H1 (cell line): Measurements from ENCODE around the gene ZDHHC20. TPM values are rescaled to one million over a fixed set of nuclear protein-coding genes. Genes with fewer than 3 reads are reported as not detected.

Experiments
- CTCF ChIA-PET: fragments of 300-600 bp; sonication (Branson Sonifier 250); formaldehyde crosslinking; loops from one replicate; lab custom pipeline; 2021; ENCODE audit not compliant: partially characterized antibody; lab: Charles Lee
- POLR2A ChIA-PET: fragments of 300-600 bp; sonication (Branson Sonifier 250); formaldehyde crosslinking; loops from one replicate; lab custom pipeline; 2021; ENCODE audit warnings: inconsistent platforms; ENCODE audit not compliant: partially characterized antibody; lab: Charles Lee
- DNase-seq, 2 experiments: peaks; one replicate each; pipeline versions ENCODE4 v3.0.0 to v3.0.0-alpha.2; 2010 to 2022; ENCODE audit warnings: low spot score in 2 of 2, low read depth in 1 of 2, mixed read lengths in 1 of 2
- FAIRE-seq: peaks from 2 replicates; lab custom pipeline; 2011; peaks lifted over from hg19 to GRCh38; lab: Jason Lieb, UNC
- H2AFZ ChIP-seq: 2 replicates; pipeline ENCODE4 v1.8.1; 2012; ENCODE audit warnings: low read length, inconsistent platforms
- H2AK5ac ChIP-seq: 2 replicates; pipeline ENCODE4 v1.6.1; 2013; ENCODE audit warnings: low read depth, low read length
- H2BK120ac ChIP-seq: replicated peaks from 2 replicates; pipeline ENCODE3; 2013; ENCODE audit warnings: low read depth, low read length, inconsistent platforms
- H2BK12ac ChIP-seq: 2 replicates; pipeline ENCODE4 v1.6.1; 2013; ENCODE audit warnings: low read depth, low read length
- H2BK15ac ChIP-seq: 2 replicates; pipeline ENCODE4 v1.6.1; 2013; ENCODE audit warnings: low read length
- H2BK20ac ChIP-seq: 2 replicates; pipeline ENCODE4 v1.6.1; 2013; ENCODE audit warnings: low read length
- H2BK5ac ChIP-seq: 2 replicates; pipeline ENCODE4 v1.6.1; 2013; ENCODE audit warnings: low read depth, low read length
- H3K14ac ChIP-seq: 2 replicates; pipeline ENCODE4 v1.6.1; 2013; ENCODE audit warnings: inconsistent platforms; ENCODE audit not compliant: insufficient read length
- H3K18ac ChIP-seq: 2 replicates; pipeline ENCODE4 v1.6.1; 2013; ENCODE audit warnings: low read length; ENCODE audit errors: extremely low read depth
- H3K23ac ChIP-seq: 2 replicates; pipeline ENCODE4 v1.6.1; 2013; ENCODE audit warnings: inconsistent platforms; ENCODE audit not compliant: insufficient read length
- H3K23me2 ChIP-seq: 2 replicates; pipeline ENCODE4 v1.6.1; 2013; ENCODE audit warnings: low read depth, low read length
- H3K27ac ChIP-seq: 2 replicates; pipeline ENCODE4 v1.6.1; 2011; ENCODE audit warnings: low read depth, low read length, inconsistent platforms
- H3K27me3 ChIP-seq, 4 experiments: replicated peaks in 1 of 4; 1 replicate in 1 of 4; 2 replicates in 3 of 4; pipeline versions ENCODE4 v1.6.1 to v1.8.1; 2011 to 2013; ENCODE audit warnings: low read length in 3 of 4, mild to moderate bottlenecking in 3 of 4, inconsistent platforms in 2 of 4, mixed read lengths in 2 of 4, moderate library complexity in 1 of 4; ENCODE audit not compliant: control insufficient read depth in 3 of 4, insufficient read depth in 3 of 4; ENCODE audit errors: extremely low read depth in 1 of 4
- H3K36me3 ChIP-seq, 4 experiments: 2 replicates each; pipeline versions ENCODE4 v1.6.1 to v1.8.1; 2011 to 2013; ENCODE audit warnings: mild to moderate bottlenecking in 4 of 4, low read length in 3 of 4, moderate library complexity in 2 of 4, control low read depth in 1 of 4, inconsistent platforms in 1 of 4; ENCODE audit not compliant: insufficient read depth in 4 of 4, control insufficient read depth in 2 of 4
- H3K4ac ChIP-seq: replicated peaks from 2 replicates; pipeline ENCODE3; 2013; ENCODE audit warnings: low read length, low read depth, mixed read lengths, inconsistent platforms; ENCODE audit not compliant: insufficient read length
- H3K4me1 ChIP-seq, 4 experiments: replicated peaks in 1 of 4; 1 replicate in 1 of 4; 2 replicates in 3 of 4; pipeline versions ENCODE4 v1.6.1 to v1.8.1; 2011 to 2013; ENCODE audit warnings: low read length in 3 of 4, inconsistent platforms in 2 of 4, mixed read lengths in 1 of 4; ENCODE audit not compliant: insufficient read depth in 4 of 4, control insufficient read depth in 3 of 4
- H3K4me2 ChIP-seq, 2 experiments: 2 replicates each; pipeline versions ENCODE4 v1.6.1 to v1.8.1; 2011 to 2013; ENCODE audit warnings: low read depth in 2 of 2, low read length in 2 of 2, control low read depth in 1 of 2, inconsistent platforms in 1 of 2, mild to moderate bottlenecking in 1 of 2; ENCODE audit not compliant: insufficient read depth in 1 of 2
- H3K4me3 ChIP-seq, 4 experiments: fragments of 200-600, 300-600 bp in 1 of 4; sonication (generic), shearing (Covaris generic), sonication (Bioruptor Twin) in 1 of 4; 2 replicates each; pipeline versions ENCODE4 v1.5.1 to v1.8.1; 2011 to 2016; ENCODE audit warnings: low read length in 4 of 4, low read depth in 3 of 4, control low read depth in 2 of 4, inconsistent platforms in 2 of 4, mild to moderate bottlenecking in 2 of 4, mixed read lengths in 1 of 4, moderate library complexity in 1 of 4; ENCODE audit not compliant: insufficient read depth in 2 of 4; ENCODE audit errors: extremely low read depth in 1 of 4
- H3K56ac ChIP-seq: replicated peaks from 2 replicates; pipeline ENCODE3; 2013; ENCODE audit warnings: low read depth, mild to moderate bottlenecking, mixed read lengths, low read length, inconsistent platforms; ENCODE audit not compliant: insufficient read length
- H3K79me1 ChIP-seq: 2 replicates; pipeline ENCODE4 v1.6.1; 2013; ENCODE audit warnings: low read depth, low read length, control low read depth
- H3K79me2 ChIP-seq, 2 experiments: 2 replicates each; pipeline versions ENCODE4 v1.6.1 to v1.8.1; 2012 to 2013; ENCODE audit warnings: low read length in 2 of 2, mild to moderate bottlenecking in 2 of 2, inconsistent platforms in 1 of 2; ENCODE audit not compliant: insufficient read depth in 2 of 2, control insufficient read depth in 1 of 2
- H3K9ac ChIP-seq, 4 experiments: replicated peaks in 1 of 4; 1 replicate in 1 of 4; 2 replicates in 3 of 4; pipeline versions ENCODE4 v1.6.1 to v1.8.1; 2011 to 2013; ENCODE audit warnings: low read depth in 3 of 4, low read length in 3 of 4, control low read depth in 2 of 4, mild to moderate bottlenecking in 2 of 4, moderate library complexity in 2 of 4, inconsistent platforms in 1 of 4; ENCODE audit errors: extremely low read depth in 1 of 4
- H3K9me3 ChIP-seq, 2 experiments: 2 replicates each; pipeline versions ENCODE4 v1.6.1 to v1.8.1; 2012 to 2013; ENCODE audit warnings: mild to moderate bottlenecking in 2 of 2, moderate library complexity in 2 of 2, control low read depth in 1 of 2, inconsistent platforms in 1 of 2, low read depth in 1 of 2, low read length in 1 of 2, mixed read lengths in 1 of 2; ENCODE audit not compliant: insufficient read depth in 2 of 2
- H4K20me1 ChIP-seq, 2 experiments: replicated peaks in 1 of 2; 2 replicates each; pipeline versions ENCODE3 to v1.8.1; 2011 to 2013; ENCODE audit warnings: inconsistent platforms in 2 of 2, low read length in 2 of 2, mild to moderate bottlenecking in 1 of 2; ENCODE audit not compliant: insufficient read depth in 2 of 2, control insufficient read depth in 1 of 2
- H4K5ac ChIP-seq: 2 replicates; pipeline ENCODE4 v1.6.1; 2013; ENCODE audit warnings: low read length, low read depth, mixed read lengths, inconsistent platforms; ENCODE audit not compliant: insufficient read length
- H4K8ac ChIP-seq: 2 replicates; pipeline ENCODE4 v1.8.0; 2013; ENCODE audit warnings: mild to moderate bottlenecking, moderate library complexity, low read length, inconsistent platforms; ENCODE audit not compliant: insufficient read depth; ENCODE audit errors: extremely low read depth
- H4K91ac ChIP-seq: replicated peaks from 2 replicates; pipeline ENCODE3; 2013; ENCODE audit warnings: low read length, mixed read lengths, inconsistent platforms; ENCODE audit not compliant: insufficient read length
- BACH1 ChIP-seq: IDR thresholded peaks from 2 replicates; pipeline ENCODE4 v1.6.1; 2012; ENCODE audit warnings: low read length, improper control_type of control experiment
- CHD1 ChIP-seq: IDR thresholded peaks from 2 replicates; pipeline ENCODE4 v1.6.1; 2012; ENCODE audit warnings: low read depth, low read length, improper control_type of control experiment
- CHD2 ChIP-seq: IDR thresholded peaks from 2 replicates; pipeline ENCODE4 v1.6.1; 2012; ENCODE audit warnings: low read length, improper control_type of control experiment
- EP300 ChIP-seq, 2 experiments: IDR thresholded peaks; 1 replicate in 1 of 2; 2 replicates in 1 of 2; pipeline ENCODE4 v1.6.1; 2011 to 2012; ENCODE audit warnings: low read depth in 2 of 2, low read length in 2 of 2, mild to moderate bottlenecking in 2 of 2, borderline replicate concordance in 1 of 2, inconsistent platforms in 1 of 2, moderate library complexity in 1 of 2
- GABPA ChIP-seq: IDR thresholded peaks from 2 replicates; pipeline ENCODE4 v1.6.1; 2011; ENCODE audit warnings: mild to moderate bottlenecking, low read length, moderate library complexity, borderline replicate concordance; ENCODE audit not compliant: insufficient read depth
- KDM1A ChIP-seq: fragments of 200-600, 300-600 bp; sonication (generic); IDR thresholded peaks from 2 replicates; pipeline ENCODE4 v1.7.1; 2016; ENCODE audit warnings: mild to moderate bottlenecking, low read length, borderline replicate concordance
- MAFK ChIP-seq: IDR thresholded peaks from 2 replicates; pipeline ENCODE4 v1.6.1; 2012; ENCODE audit warnings: low read depth, mild to moderate bottlenecking, improper control_type of control experiment, low read length
- NANOG ChIP-seq: IDR thresholded peaks from 2 replicates; pipeline ENCODE4 v1.6.1; 2011; ENCODE audit warnings: low read length, low read depth, mild to moderate bottlenecking, inconsistent platforms; ENCODE audit not compliant: insufficient read depth, poor library complexity, severe bottlenecking
- SIRT6 ChIP-seq: IDR thresholded peaks from one replicate; pipeline ENCODE4 v1.7.1; 2012; ENCODE audit warnings: low read length, inconsistent platforms
- SP4 ChIP-seq: IDR thresholded peaks from 2 replicates; pipeline ENCODE4 v1.6.1; 2012; ENCODE audit warnings: low read length, inconsistent platforms
- TAF7 ChIP-seq: optimal IDR thresholded peaks from 2 replicates; pipeline ENCODE3; 2011; ENCODE audit warnings: low read depth, mild to moderate bottlenecking, inconsistent platforms, low read length, moderate library complexity, borderline replicate concordance
- TEAD4 ChIP-seq: IDR thresholded peaks from 2 replicates; pipeline ENCODE4 v1.6.1; 2012; ENCODE audit warnings: low read depth, low read length, inconsistent platforms, mixed read lengths
- USF2 ChIP-seq: IDR thresholded peaks from 2 replicates; pipeline ENCODE4 v1.6.1; 2011; ENCODE audit warnings: low read length, improper control_type of control experiment
- ZNF274 ChIP-seq: IDR thresholded peaks from 2 replicates; pipeline ENCODE4 v1.7.0; 2012; ENCODE audit warnings: low read length, borderline replicate concordance; ENCODE audit errors: extremely low read depth
- WGBS, 2 experiments: shearing (Covaris generic) in 1 of 2; methylation state at CpG; one replicate each; pipeline versions ENCODE4 v1.1.6 to v1.1.7; 2013 to 2015; ENCODE audit warnings: low lambda C conversion rate in 2 of 2, mixed read lengths in 2 of 2, inconsistent platforms in 1 of 2, low coverage in 1 of 2, missing lambda C conversion rate in 1 of 2; ENCODE audit not compliant: insufficient replicate concordance in 2 of 2, insufficient coverage in 1 of 2, insufficient read length in 1 of 2; ENCODE audit errors: extremely low coverage in 1 of 2, missing lambda C conversion rate in 1 of 2; 5-methylcytosine and 5-hydroxymethylcytosine counted together
- polyA plus RNA-seq, 7 experiments: library from polyadenylated mRNA; depleted of rRNA in 3 of 7; stranded (reverse) in 5 of 7; unstranded in 2 of 7; fragments of >200 nt in 5 of 7; fragments of 200-250 nt in 2 of 7; gene quantifications; 1 replicate in 5 of 7; 2 replicates in 1 of 7; 4 replicates in 1 of 7; pipeline versions ENCODE4 v1.2.1 to v1.2.3, GENCODE V29; 2011 to 2013; ENCODE audit warnings: missing spikeins in 2 of 7, mixed read lengths in 2 of 7
- total RNA-seq: library from RNA; stranded (reverse); fragmentation: NEBNext Ultra II Directional; extraction: Animal tissue kit (Norgen Biotek cat#: 25700); gene quantifications from 2 replicates; pipeline ENCODE4 v1.2.1, GENCODE V29; 2021

ZDHHC20 gene
- total and polyA plus RNA-seq, 2 of the 8 experiments (the other 6 are each of a cell fraction or from before 2014, with no cell fraction given): 16.4 to 89.0 TPM

GRCh38 chr13:21445759-21446158 is 13.3 kb downstream of the ZDHHC20 start:
- H2BK20ac ChIP-seq: no peak overlapping the region
- H3K14ac ChIP-seq: no peak overlapping the region
- H4K5ac ChIP-seq: no peak overlapping the region
- no peak overlapping the region for H2BK12ac ChIP-seq
- no peak overlapping the region for H2BK120ac ChIP-seq
- H4K20me1 ChIP-seq: peaks cover 0 to 2% of the 10 kb centered on the region in 2 experiments
- no peak overlapping the region for H2AFZ ChIP-seq
- CTCF ChIA-PET: no interaction called here
- no peaks in the 10 kb centered on the region for H3K27me3 ChIP-seq
- no peak overlapping the region for H2BK5ac ChIP-seq
- 82% methylated on average over 6 of the region's 6 CpGs; no CpG with 5 or more reads in 1 of the 2 experiments for WGBS, 2 experiments
- H3K4me2 ChIP-seq: no peak overlapping the region
- no peak overlapping the region for H2AK5ac ChIP-seq
- H4K8ac ChIP-seq: no peak overlapping the region
- POLR2A ChIA-PET: interaction anchor here (1.0 kb wide), 1 partner anchor 13 kb away, joined by 4 read pairs; no protein-coding TSS in a partner anchor
- peaks cover 0 to 6% (median 1%) of the 10 kb centered on the region in 4 experiments; a peak in 1 of 8 replicates for H3K36me3 ChIP-seq
- no peak overlapping the region for H3K4ac ChIP-seq
- H3K9ac ChIP-seq: no peak overlapping the region
- no peak for DNase-seq
- no peak overlapping the region for H3K27ac ChIP-seq
- FAIRE-seq: no peak
- peaks cover 3 to 5% of the 10 kb centered on the region in 2 experiments; a peak in 1 of 4 replicates for H3K9me3 ChIP-seq
- no peaks in the 10 kb centered on the region for H3K23me2 ChIP-seq
- no peak overlapping the region for H3K4me3 ChIP-seq
- peaks cover 3 to 75% of the 10 kb centered on the region in 2 experiments; a peak in 3 of 4 replicates for H3K79me2 ChIP-seq
- H4K91ac ChIP-seq: no peak overlapping the region
- peaks cover 5% of the 10 kb centered on the region for H3K79me1 ChIP-seq
- no peak overlapping the region for H3K18ac ChIP-seq
- no peak overlapping the region for H3K23ac ChIP-seq
- H3K4me1 ChIP-seq: no peaks in the 10 kb centered on the region
- H2BK15ac ChIP-seq: no peak overlapping the region
- H3K56ac ChIP-seq: no peak overlapping the region
- no peak for TF ChIP-seq SP4
- no peak for TF ChIP-seq EP300 (IDR thresholded peaks at IDR 0.05; ENCODE audit: borderline replicate concordance in 1 of 2, low read depth in 2 of 2, low read length in 2 of 2)
- TF ChIP-seq MAFK: no peak
- no peak for TF ChIP-seq KDM1A
- no peak for TF ChIP-seq CHD1
- TF ChIP-seq USF2: no peak
- no peak for TF ChIP-seq TAF7
- TF ChIP-seq BACH1: no peak
- no peak for TF ChIP-seq CHD2
- TF ChIP-seq SIRT6: no peak
- no peak for TF ChIP-seq ZNF274
- no peak for TF ChIP-seq GABPA
- no peak for TF ChIP-seq TEAD4
- TF ChIP-seq NANOG: no peak
